ENCODE results near the gene ERO1A.
A peak's percentile ranks its signal among the peaks of the same experiment; 100 is the strongest.

The ERO1A gene

DNA sequence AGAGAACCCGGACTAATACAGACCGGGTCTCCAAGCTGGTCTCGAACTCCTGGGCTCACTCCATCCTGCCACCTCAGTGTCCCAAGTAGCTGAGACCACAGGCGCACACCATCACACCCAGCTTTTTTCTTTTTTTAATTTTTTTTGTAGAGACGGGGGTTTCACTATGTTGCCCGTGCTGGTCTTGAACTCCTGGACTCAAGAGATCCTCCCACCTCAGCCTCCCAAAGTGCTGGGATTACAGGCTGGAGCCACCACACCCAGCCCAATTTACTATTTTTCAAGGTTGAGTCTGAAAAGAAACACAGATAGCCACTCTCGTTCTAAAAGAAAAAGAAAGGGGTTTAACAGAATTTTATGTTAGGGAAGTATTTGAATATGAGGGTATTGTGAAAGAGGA lies 1.8 kb downstream of the ERO1A start:
- H3K9me3 ChIP-seq (ENCODE audit: control insufficient read depth, insufficient read depth, low read depth, low read length), result no peaks in the 10 kb centered on the region
- ChIA-PET CTCF (interaction anchor here (0.8 to 1.0 kb wide), 2 partner anchors 12 to 14 kb away, joined by 3 to 4 read pairs; no protein-coding TSS in a partner anchor), POLR2A (no interaction called here)
- H3K4me1 ChIP-seq (ENCODE audit: control insufficient read depth, insufficient read depth, low read length), result peaks cover 18% of the 10 kb centered on the region
- H3K36me3 ChIP-seq (ENCODE audit: control insufficient read depth in 2 of 2, insufficient read depth in 1 of 2, low read length in 2 of 2), result peaks cover 0 to 3% of the 10 kb centered on the region in 2 experiments; a peak in 1 of 3 replicates
- no peak overlapping the region for H3K27ac ChIP-seq (ENCODE audit: extremely low read depth, low read depth, low read length)
- TF ChIP-seq ZNF600 (tag by site-specific recombination; IDR thresholded peaks at IDR 0.05), result no peak
- TF ChIP-seq, protein P1, sequence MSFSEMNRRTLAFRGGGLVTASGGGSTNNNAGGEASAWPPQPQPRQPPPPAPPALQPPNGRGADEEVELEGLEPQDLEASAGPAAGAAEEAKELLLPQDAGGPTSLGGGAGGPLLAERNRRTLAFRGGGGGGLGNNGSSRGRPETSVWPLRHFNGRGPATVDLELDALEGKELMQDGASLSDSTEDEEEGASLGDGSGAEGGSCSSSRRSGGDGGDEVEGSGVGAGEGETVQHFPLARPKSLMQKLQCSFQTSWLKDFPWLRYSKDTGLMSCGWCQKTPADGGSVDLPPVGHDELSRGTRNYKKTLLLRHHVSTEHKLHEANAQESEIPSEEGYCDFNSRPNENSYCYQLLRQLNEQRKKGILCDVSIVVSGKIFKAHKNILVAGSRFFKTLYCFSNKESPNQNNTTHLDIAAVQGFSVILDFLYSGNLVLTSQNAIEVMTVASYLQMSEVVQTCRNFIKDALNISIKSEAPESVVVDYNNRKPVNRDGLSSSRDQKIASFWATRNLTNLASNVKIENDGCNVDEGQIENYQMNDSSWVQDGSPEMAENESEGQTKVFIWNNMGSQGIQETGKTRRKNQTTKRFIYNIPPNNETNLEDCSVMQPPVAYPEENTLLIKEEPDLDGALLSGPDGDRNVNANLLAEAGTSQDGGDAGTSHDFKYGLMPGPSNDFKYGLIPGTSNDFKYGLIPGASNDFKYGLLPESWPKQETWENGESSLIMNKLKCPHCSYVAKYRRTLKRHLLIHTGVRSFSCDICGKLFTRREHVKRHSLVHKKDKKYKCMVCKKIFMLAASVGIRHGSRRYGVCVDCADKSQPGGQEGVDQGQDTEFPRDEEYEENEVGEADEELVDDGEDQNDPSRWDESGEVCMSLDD (tag by site-specific recombination; IDR thresholded peaks at IDR 0.05), result no peak
- TF ChIP-seq TCF7L2 (IDR thresholded peaks at IDR 0.05; ENCODE audit: borderline replicate concordance, low read depth, low read length), result no peak
- TF ChIP-seq ZNF677 (tag by site-specific recombination; IDR thresholded peaks at IDR 0.05), result no peak
- TF ChIP-seq ZNF133 (tag by site-specific recombination; IDR thresholded peaks at IDR 0.05), result no peak
- TF ChIP-seq ZNF311 (tag by site-specific recombination; IDR thresholded peaks at IDR 0.05; ENCODE audit: borderline replicate concordance), result no peak
- no peak for TF ChIP-seq ZNF335 (tag by site-specific recombination; conservative IDR thresholded peaks at IDR 0.05)
- TF ChIP-seq ZNF274 (IDR thresholded peaks at IDR 0.05; ENCODE audit: low read length), result no peak
- TF ChIP-seq ZNF274 (tag by site-specific recombination; IDR thresholded peaks at IDR 0.05; ENCODE audit: borderline replicate concordance), result no peak
- no peak for TF ChIP-seq YY1 (tag by site-specific recombination; IDR thresholded peaks at IDR 0.05)
- no peak for TF ChIP-seq ZNF768 (tag by site-specific recombination; IDR thresholded peaks at IDR 0.05)
- TF ChIP-seq SCRT1 (tag by site-specific recombination; IDR thresholded peaks at IDR 0.05; ENCODE audit: borderline replicate concordance), result no peak
- no peak for TF ChIP-seq ZBTB1 (tag by site-specific recombination; IDR thresholded peaks at IDR 0.05)
- no peak for TF ChIP-seq ZIC2 (tag by site-specific recombination; IDR thresholded peaks at IDR 0.05)
- no peak for TF ChIP-seq MEIS1 (CRISPR knock-in tag; IDR thresholded peaks at IDR 0.05; ENCODE audit: borderline replicate concordance)
- TF ChIP-seq ZFP37 (tag by site-specific recombination; IDR thresholded peaks at IDR 0.05), result no peak
- no peak for TF ChIP-seq ZNF549 (tag by site-specific recombination; IDR thresholded peaks at IDR 0.05)
- H3K4me3 ChIP-seq (ENCODE audit: low read depth, low read length), result no peak overlapping the region

DNA sequence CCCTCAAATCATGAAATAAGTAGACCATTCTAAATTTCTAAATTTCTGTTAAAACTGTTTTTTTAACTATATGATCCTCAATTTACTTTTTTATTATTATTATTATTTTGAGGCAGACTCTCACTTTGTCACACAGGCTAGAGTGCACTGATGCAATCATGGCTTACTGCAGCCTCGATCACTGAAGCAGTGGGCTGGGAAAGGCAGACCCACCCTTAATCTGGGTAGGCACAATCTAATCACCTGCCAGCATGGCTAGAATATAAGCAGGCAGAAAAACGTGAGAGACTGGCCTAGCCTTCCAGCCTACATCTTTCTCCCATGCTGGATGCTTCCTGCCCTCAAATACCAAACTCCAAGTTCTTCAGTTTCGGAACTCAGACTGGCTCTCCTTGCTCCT lies 2.3 kb downstream of the ERO1A start:
- H3K27ac ChIP-seq (ENCODE audit: extremely low read depth, low read depth, low read length), result no peak overlapping the region
- H3K9me3 ChIP-seq (ENCODE audit: control insufficient read depth, insufficient read depth, low read depth, low read length), result no peaks in the 10 kb centered on the region
- H3K4me3 ChIP-seq (ENCODE audit: low read depth, low read length), result no peak overlapping the region
- peaks cover 18% of the 10 kb centered on the region for H3K4me1 ChIP-seq (ENCODE audit: control insufficient read depth, insufficient read depth, low read length)
- POLR2A ChIA-PET, result no interaction called here
- CTCF ChIA-PET, result no interaction called here
- H3K36me3 ChIP-seq (ENCODE audit: control insufficient read depth in 2 of 2, insufficient read depth in 1 of 2, low read length in 2 of 2), result peaks cover 0 to 3% of the 10 kb centered on the region in 2 experiments; a peak in 1 of 3 replicates
- TF ChIP-seq ZNF843 (tag by site-specific recombination; IDR thresholded peaks at IDR 0.05), result no peak
- TF ChIP-seq ZBTB17 (tag by site-specific recombination; IDR thresholded peaks at IDR 0.05), result peak; percentile 23; the same call in 1 of the 2 replicates
- no peak for TF ChIP-seq ZNF302 (tag by site-specific recombination; IDR thresholded peaks at IDR 0.05; ENCODE audit: low read depth)
- no peak for TF ChIP-seq KLF10 (tag by site-specific recombination; IDR thresholded peaks at IDR 0.05)
- TF ChIP-seq, protein P2, sequence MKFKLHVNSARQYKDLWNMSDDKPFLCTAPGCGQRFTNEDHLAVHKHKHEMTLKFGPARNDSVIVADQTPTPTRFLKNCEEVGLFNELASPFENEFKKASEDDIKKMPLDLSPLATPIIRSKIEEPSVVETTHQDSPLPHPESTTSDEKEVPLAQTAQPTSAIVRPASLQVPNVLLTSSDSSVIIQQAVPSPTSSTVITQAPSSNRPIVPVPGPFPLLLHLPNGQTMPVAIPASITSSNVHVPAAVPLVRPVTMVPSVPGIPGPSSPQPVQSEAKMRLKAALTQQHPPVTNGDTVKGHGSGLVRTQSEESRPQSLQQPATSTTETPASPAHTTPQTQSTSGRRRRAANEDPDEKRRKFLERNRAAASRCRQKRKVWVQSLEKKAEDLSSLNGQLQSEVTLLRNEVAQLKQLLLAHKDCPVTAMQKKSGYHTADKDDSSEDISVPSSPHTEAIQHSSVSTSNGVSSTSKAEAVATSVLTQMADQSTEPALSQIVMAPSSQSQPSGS (tag by site-specific recombination; IDR thresholded peaks at IDR 0.05; ENCODE audit: low read depth), result no peak
- TF ChIP-seq ZNF184 (tag by site-specific recombination; IDR thresholded peaks at IDR 0.05), result no peak
- TF ChIP-seq ZNF146 (tag by site-specific recombination; IDR thresholded peaks at IDR 0.05), result no peak
- no peak for TF ChIP-seq ZNF521 (tag by site-specific recombination; IDR thresholded peaks at IDR 0.05)
- TF ChIP-seq ZNF248 (tag by site-specific recombination; IDR thresholded peaks at IDR 0.05), result no peak
- TF ChIP-seq, protein P3, sequence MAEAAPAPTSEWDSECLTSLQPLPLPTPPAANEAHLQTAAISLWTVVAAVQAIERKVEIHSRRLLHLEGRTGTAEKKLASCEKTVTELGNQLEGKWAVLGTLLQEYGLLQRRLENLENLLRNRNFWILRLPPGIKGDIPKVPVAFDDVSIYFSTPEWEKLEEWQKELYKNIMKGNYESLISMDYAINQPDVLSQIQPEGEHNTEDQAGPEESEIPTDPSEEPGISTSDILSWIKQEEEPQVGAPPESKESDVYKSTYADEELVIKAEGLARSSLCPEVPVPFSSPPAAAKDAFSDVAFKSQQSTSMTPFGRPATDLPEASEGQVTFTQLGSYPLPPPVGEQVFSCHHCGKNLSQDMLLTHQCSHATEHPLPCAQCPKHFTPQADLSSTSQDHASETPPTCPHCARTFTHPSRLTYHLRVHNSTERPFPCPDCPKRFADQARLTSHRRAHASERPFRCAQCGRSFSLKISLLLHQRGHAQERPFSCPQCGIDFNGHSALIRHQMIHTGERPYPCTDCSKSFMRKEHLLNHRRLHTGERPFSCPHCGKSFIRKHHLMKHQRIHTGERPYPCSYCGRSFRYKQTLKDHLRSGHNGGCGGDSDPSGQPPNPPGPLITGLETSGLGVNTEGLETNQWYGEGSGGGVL (tag by site-specific recombination; IDR thresholded peaks at IDR 0.05), result no peak
- TF ChIP-seq SP7 (tag by site-specific recombination; IDR thresholded peaks at IDR 0.05), result no peak
- 0 out of 2 replicates have a peak, but pooled peaks have one; percentile 16 for TF ChIP-seq ZNF660 (tag by site-specific recombination; IDR thresholded peaks at IDR 0.05)

All from HEK293 (cell line).